Stomach (tissue), 19 donors: ENCODE data around the gene RPRD2. TPM values are rescaled to one million over a fixed set of nuclear protein-coding genes. Genes with fewer than 3 reads are reported as not detected.
"Not testable (repeated sequence)": the region's sequence is repeated elsewhere in the genome, so short reads cannot be mapped to it uniquely, and the experiment has no call there.

Experiments
- DNase-seq, 2 donors: peaks; one replicate each; pipeline versions ENCODE4 v3.0.0 to v3.0.0-alpha.2; 2013 to 2019
- H3K27ac ChIP-seq, 5 donors: fragments of 200-600 bp in 4 of 5; sonication (generic) in 4 of 5; one replicate each; pipeline ENCODE4 v1.5.1; 2013 to 2019; ENCODE audit warnings: mild to moderate bottlenecking in 1 of 5, moderate library complexity in 1 of 5
- H3K27me3 ChIP-seq, 3 donors: fragments of 200-600 bp; sonication (generic); one replicate each; pipeline ENCODE4 v1.5.1; 2017 to 2019; ENCODE audit warnings: mixed run types in 1 of 3
- H3K36me3 ChIP-seq, 4 donors: fragments of 200-600 bp; sonication (generic); 1 replicate in 3 of 4; 2 replicates in 1 of 4; pipeline ENCODE4 v1.5.1; 2016 to 2019
- H3K4me1 ChIP-seq, 4 donors: fragments of 200-600 bp; sonication (generic); one replicate each; pipeline ENCODE4 v1.5.1; 2016 to 2019
- H3K4me3 ChIP-seq, 4 donors: fragments of 200-600 bp; sonication (generic) in 3 of 4; one replicate each; pipeline ENCODE4 v1.5.1; 2016 to 2019; ENCODE audit warnings: mild to moderate bottlenecking in 1 of 4
- H3K9me3 ChIP-seq, 4 donors: fragments of 200-600 bp; sonication (generic); one replicate each; pipeline ENCODE4 v1.5.1; 2016 to 2019
- EP300 ChIP-seq: sonication (generic); formaldehyde crosslinking; IDR thresholded peaks from one replicate; pipeline ENCODE4 v1.6.1; 2017; ENCODE audit warnings: antibody characterized with exemption
- POLR2A ChIP-seq, 4 donors: fragments of 450-650 bp; IDR thresholded peaks; one replicate each; pipeline ENCODE4 v1.6.1; 2016; ENCODE audit warnings: antibody characterized with exemption in 4 of 4, control low read depth in 2 of 4, mild to moderate bottlenecking in 1 of 4, moderate library complexity in 1 of 4
- POLR2AphosphoS5 ChIP-seq, 3 donors: sonication (generic); formaldehyde crosslinking; IDR thresholded peaks; one replicate each; pipeline ENCODE4 v1.6.1; 2016; ENCODE audit warnings: antibody characterized with exemption in 3 of 3
- WGBS, 5 donors: extraction: QIAGEN DNeasy Blood & Tissue Kit in 3 of 5; methylation state at CpG; one replicate each; pipeline versions ENCODE4 v1.1.5 to v1.1.7; 2013 to 2018; 5-methylcytosine and 5-hydroxymethylcytosine counted together
- intact Hi-C: fragments of 100-400 bp; cut with DNase I; formaldehyde crosslinking; loops from one replicate; pipeline ENCODE4 v1.15.1; 2023; ENCODE audit warnings: low total_unique reads
- long read RNA-seq, 10 donors: transcript quantifications; one replicate each; lab custom pipeline, GENCODE V29; 2026
- polyA plus RNA-seq, 3 donors: library from polyadenylated mRNA; stranded (reverse); fragments of 200-250 nt; gene quantifications; one replicate each; pipeline ENCODE4 v1.2.3, GENCODE V29; 2013
- total RNA-seq, 5 donors: library from RNA; depleted of rRNA; stranded (reverse); fragments of >200 nt; gene quantifications; one replicate each; pipeline versions ENCODE4 v1.1.0 to v1.2.3, GENCODE V29; 2014 to 2016
- TF ChIP-seq, protein P1 (sequence below), 7 experiments: fragments of 450-650 bp in 4 of 7; fragments of 200-600 bp in 3 of 7; sonication (generic) in 3 of 7; IDR thresholded peaks; one replicate each; pipeline ENCODE4 v1.5.1; 2016 to 2019; ENCODE audit warnings: antibody characterized with exemption in 7 of 7, control low read depth in 2 of 7, mild to moderate bottlenecking in 1 of 7
- donor health status: healthy with polysubstance abuse.
- donor health status: Bipolar disorder and iron deficiency.
- donor health status: healthy.

Gene RPRD2
- total RNA-seq (10 to 100 TPM in 4 of 5 donors, 1 to 10 TPM in 1; 8.1 to 41.4 (median 20.9) TPM), polyA plus RNA-seq (1 to 10 TPM; 4.5 to 5.2 (median 4.6) TPM)
- long read RNA-seq, donor 1: 0 reads
- long read RNA-seq, donor 2, full-length matches to known transcripts: 5 of 5 reads
- long read RNA-seq, donor 2, partial matches to known transcripts: 0 of 5 reads
- long read RNA-seq, donor 2, other reads (novel, unspliced or antisense): 0 of 5 reads
- long read RNA-seq, donor 3, full-length matches to known transcripts: 4 of 4 reads
- long read RNA-seq, donor 3, partial matches to known transcripts: 0 of 4 reads
- long read RNA-seq, donor 3, other reads (novel, unspliced or antisense): 0 of 4 reads
- long read RNA-seq, donor 4: 0 reads
- long read RNA-seq, donor 5, full-length matches to known transcripts: 4 of 4 reads
- long read RNA-seq, donor 5, partial matches to known transcripts: 0 of 4 reads
- long read RNA-seq, donor 5, other reads (novel, unspliced or antisense): 0 of 4 reads
- long read RNA-seq, donor 6: 0 reads
- long read RNA-seq, donor 7: 0 reads
- long read RNA-seq, donor 8, full-length matches to known transcripts: 6 of 6 reads
- long read RNA-seq, donor 8, partial matches to known transcripts: 0 of 6 reads
- long read RNA-seq, donor 8, other reads (novel, unspliced or antisense): 0 of 6 reads
- long read RNA-seq, donor 9, full-length matches to known transcripts: 5 of 5 reads
- long read RNA-seq, donor 9, partial matches to known transcripts: 0 of 5 reads
- long read RNA-seq, donor 9, other reads (novel, unspliced or antisense): 0 of 5 reads
- long read RNA-seq, donor 10, full-length matches to known transcripts: 2 of 2 reads
- long read RNA-seq, donor 10, partial matches to known transcripts: 0 of 2 reads
- long read RNA-seq, donor 10, other reads (novel, unspliced or antisense): 0 of 2 reads

DNA sequence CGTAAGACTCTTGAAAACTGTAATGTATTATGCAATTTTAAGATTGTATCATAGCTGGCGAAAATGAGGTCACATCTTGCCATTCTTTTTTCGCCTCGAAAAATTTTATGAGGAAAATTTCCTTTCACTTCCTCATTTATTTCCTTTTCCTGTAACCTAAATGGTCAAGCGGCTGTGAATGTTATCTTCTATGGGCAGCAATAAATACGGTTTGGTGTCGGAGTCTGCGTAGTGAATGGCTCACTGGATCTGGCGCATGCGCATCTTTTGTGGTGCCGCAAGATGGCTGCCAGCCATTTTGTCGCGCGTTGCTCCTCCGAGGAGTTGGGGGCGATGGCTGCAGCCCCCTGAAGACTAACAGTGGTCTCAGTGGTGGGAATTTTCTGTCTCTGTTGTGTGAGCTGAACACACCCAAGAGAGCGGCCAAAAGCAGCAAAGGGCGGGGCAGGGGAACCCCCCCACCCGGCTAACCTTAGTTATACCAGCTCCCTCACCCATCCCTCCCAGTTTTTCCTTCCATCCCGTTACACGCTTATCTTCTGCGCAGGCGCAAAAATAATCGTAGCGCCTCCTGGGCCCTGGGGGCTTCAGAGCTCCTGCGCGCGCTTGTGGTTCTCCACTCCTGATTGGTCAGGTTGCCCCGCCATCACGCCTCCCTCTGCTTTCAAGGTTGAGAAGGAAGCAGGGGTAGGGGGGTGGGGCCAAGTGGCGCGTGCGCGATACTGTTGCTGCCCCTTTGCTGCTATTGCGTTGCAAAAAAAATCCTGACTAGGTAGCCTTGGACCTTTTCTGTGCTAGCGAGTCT, at the start of gene RPRD2:
RPRD2 (plus strand) TSS at position 722 of the 805 bp plus-strand sequence. CDS start 568 bp downstream, outside the sequence.
- no peaks in the 10 kb centered on the region for H3K9me3 ChIP-seq
- H3K4me3 ChIP-seq: peak within 1 kb of the TSS; percentile 63 to 69 (median 64)
- H3K4me1 ChIP-seq: peaks cover 6 to 32% (median 19%) of the 10 kb centered on the region in 4 donors
- no peaks in the 10 kb centered on the region for H3K36me3 ChIP-seq
- peak; percentile 99 to 100 for DNase-seq
- intact Hi-C loops: no loop called here
- TF ChIP-seq, protein P1, sequence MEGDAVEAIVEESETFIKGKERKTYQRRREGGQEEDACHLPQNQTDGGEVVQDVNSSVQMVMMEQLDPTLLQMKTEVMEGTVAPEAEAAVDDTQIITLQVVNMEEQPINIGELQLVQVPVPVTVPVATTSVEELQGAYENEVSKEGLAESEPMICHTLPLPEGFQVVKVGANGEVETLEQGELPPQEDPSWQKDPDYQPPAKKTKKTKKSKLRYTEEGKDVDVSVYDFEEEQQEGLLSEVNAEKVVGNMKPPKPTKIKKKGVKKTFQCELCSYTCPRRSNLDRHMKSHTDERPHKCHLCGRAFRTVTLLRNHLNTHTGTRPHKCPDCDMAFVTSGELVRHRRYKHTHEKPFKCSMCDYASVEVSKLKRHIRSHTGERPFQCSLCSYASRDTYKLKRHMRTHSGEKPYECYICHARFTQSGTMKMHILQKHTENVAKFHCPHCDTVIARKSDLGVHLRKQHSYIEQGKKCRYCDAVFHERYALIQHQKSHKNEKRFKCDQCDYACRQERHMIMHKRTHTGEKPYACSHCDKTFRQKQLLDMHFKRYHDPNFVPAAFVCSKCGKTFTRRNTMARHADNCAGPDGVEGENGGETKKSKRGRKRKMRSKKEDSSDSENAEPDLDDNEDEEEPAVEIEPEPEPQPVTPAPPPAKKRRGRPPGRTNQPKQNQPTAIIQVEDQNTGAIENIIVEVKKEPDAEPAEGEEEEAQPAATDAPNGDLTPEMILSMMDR (IDR thresholded peaks at IDR 0.05): no peak
- no peak for TF ChIP-seq EP300
- peak; percentile 50 to 87 (median 84) for TF ChIP-seq POLR2AphosphoS5 (IDR thresholded peaks at IDR 0.05)
- TF ChIP-seq POLR2A (IDR thresholded peaks at IDR 0.05): peak in 1 of 4 donors; percentile 55
- H3K27me3 ChIP-seq: no peaks in the 10 kb centered on the region
- peak within 1 kb of the TSS; percentile 93 to 98 (median 97) for H3K27ac ChIP-seq
- WGBS, 5 donors: 0 to 1% (median 0%) methylated on average over 36 of the region's 36 CpGs

- H3K4me1 ChIP-seq, H3K36me3 ChIP-seq, H3K27me3 ChIP-seq, intact Hi-C loops, H3K27ac ChIP-seq, H3K9me3 ChIP-seq, H3K4me3 ChIP-seq, DNase-seq: not testable (repeated sequence)
- WGBS, 5 donors: 89 to 95% (median 93%) methylated on average over 4 of the region's 4 CpGs
Measured at GRCh38 chr1:150314691-150315090, 49.3 kb upstream of the RPRD2 start.

DNA sequence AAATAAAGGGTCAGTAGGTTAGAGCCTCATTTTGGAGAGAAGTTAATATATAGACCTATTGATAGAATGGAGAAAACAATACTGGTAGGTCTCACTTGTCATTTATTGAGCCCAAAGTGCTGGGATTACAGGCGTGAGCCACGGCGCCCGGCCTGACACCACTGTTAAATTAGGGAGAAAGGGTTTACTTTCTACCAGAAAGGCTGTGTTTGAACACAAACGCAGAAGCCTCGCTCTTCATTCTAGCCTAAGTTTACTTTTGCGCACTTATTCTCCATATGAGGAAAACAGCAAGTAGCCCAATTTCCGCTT, 43.3 kb upstream of the RPRD2 start:
- WGBS, 5 donors: 78 to 86% (median 81%) methylated on average over 8 of the region's 8 CpGs
- H3K4me3 ChIP-seq: peak overlapping the region; percentile 74 to 89 (median 85)
- no peak for DNase-seq
- intact Hi-C loops: no loop called here
- H3K9me3 ChIP-seq: no peaks in the 10 kb centered on the region
- TF ChIP-seq POLR2A (IDR thresholded peaks at IDR 0.05) (no peak), EP300 (no peak), POLR2AphosphoS5 (IDR thresholded peaks at IDR 0.05) (no peak)
- TF ChIP-seq, protein P1 (IDR thresholded peaks at IDR 0.05): no peak
- H3K27me3 ChIP-seq: no peaks in the 10 kb centered on the region
- peaks cover 8 to 32% (median 19%) of the 10 kb centered on the region in 4 donors for H3K4me1 ChIP-seq
- peaks cover 7 to 20% (median 16%) of the 10 kb centered on the region in 4 donors for H3K36me3 ChIP-seq
- H3K27ac ChIP-seq: peak overlapping the region; percentile 43 to 91 (median 88)

DNA sequence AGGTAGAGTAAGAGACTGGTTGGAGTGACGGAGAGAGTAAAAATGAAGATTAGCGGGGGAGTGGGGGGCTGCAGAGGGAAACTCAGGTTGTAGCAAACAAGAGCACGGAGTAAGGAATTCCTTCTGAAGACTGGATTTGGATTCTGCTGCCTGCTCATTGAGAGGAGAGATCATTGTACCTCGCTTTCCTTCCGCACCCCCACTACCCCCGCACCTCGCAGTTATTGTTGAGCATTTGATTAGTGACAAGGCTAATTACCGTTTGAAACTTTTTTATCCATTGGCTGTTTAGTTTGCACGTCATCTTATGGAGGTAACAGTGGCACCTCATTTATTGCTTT, 42.2 kb upstream of the RPRD2 start:
- 0 to 1% (median 1%) methylated on average over 9 of the region's 9 CpGs for WGBS, 5 donors
- Histone ChIP-seq H3K9me3 (no peaks in the 10 kb centered on the region), H3K36me3 (peaks cover 18 to 32% (median 27%) of the 10 kb centered on the region in 4 donors), H3K4me3 (peak overlapping the region; percentile 74 to 89 (median 85)), H3K27me3 (no peaks in the 10 kb centered on the region), H3K4me1 (peaks cover 8 to 32% (median 19%) of the 10 kb centered on the region in 4 donors), H3K27ac (peak overlapping the region; percentile 87 to 91 (median 90))
- DNase-seq: no peak
- intact Hi-C loops: no loop called here
- no peak for TF ChIP-seq EP300
- TF ChIP-seq, protein P1 (IDR thresholded peaks at IDR 0.05): no peak
- TF ChIP-seq POLR2A (IDR thresholded peaks at IDR 0.05): no peak
- no peak for TF ChIP-seq POLR2AphosphoS5 (IDR thresholded peaks at IDR 0.05)
